ENCODE results near the gene GALNT14. TPM values are rescaled to one million over a fixed set of nuclear protein-coding genes. Genes with fewer than 3 reads are reported as not detected.

Gene GALNT14
- total RNA-seq, 2 experiments from 2014 or later = 1.1 to 1.5 TPM

DNA sequence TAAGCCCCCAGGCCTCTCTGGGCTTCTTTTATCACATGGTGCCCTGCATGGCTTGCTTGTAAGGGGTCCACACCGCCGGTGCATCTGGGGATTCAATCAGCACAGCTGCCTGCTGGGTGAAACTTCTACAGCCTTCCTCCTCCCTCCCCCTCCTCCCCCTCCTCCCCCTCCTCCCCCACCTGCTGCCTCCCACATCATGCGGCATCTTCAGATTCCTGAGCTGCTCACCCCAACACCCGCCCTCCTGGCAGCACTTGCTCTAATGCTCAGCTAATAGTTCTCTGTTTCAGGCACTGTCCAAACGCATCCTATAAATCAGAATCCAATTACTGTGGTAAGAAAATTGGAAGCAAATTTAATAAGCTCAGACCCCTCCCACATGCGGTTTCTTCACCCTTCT is 150.7 kb downstream of the GALNT14 start:
- intact Hi-C loops (cut with micrococcal nuclease) = no loop called here

DNA sequence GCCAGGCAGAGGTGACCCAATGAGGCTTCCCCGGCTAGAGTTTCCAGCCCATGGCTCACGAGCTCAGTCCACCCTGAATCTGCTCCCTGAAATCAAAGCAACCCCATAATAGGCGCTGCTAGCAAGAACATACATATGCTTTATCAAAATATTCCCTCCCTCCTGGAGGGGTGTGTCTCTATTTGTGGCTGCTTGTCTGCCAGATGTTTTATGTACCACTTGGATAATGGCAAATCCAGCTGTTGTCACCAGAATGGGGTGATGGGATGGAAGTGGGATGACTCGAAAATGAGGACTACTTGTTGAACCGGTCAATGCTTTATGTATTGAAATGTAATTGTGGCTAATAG is 152.0 kb downstream of the GALNT14 start:
- Mint-ChIP-seq H3K4me1 (ENCODE audit: low read depth) (no peaks in the 10 kb centered on the region), H3K36me3 (ENCODE audit: low read depth) (no peaks in the 10 kb centered on the region), H3K27me3 (ENCODE audit: low read depth) (no peaks in the 10 kb centered on the region), H3K27ac (no peak overlapping the region), H3K4me3 (no peak overlapping the region), H3K9me3 (no peaks in the 10 kb centered on the region)
- no peak for DNase-seq
- intact Hi-C loops (cut with micrococcal nuclease) = no loop called here
- CTCF ChIA-PET = interaction anchor here (0.7 kb wide), 1 partner anchor 184 kb away, joined by 4 read pairs; no protein-coding TSS in a partner anchor

More for the DNA sequence above, 150.7 kb downstream of the GALNT14 start:
- Mint-ChIP-seq H3K27me3 (ENCODE audit: low read depth) (no peaks in the 10 kb centered on the region), H3K4me3 (no peak overlapping the region), H3K27ac (no peak overlapping the region), H3K36me3 (ENCODE audit: low read depth) (no peaks in the 10 kb centered on the region), H3K4me1 (ENCODE audit: low read depth) (no peaks in the 10 kb centered on the region), H3K9me3 (no peaks in the 10 kb centered on the region)
- no peak for DNase-seq
- CTCF ChIA-PET = interaction anchor here (1.7 kb wide), 1 partner anchor 276 kb away, joined by 5 read pairs; no protein-coding TSS in a partner anchor

DNA sequence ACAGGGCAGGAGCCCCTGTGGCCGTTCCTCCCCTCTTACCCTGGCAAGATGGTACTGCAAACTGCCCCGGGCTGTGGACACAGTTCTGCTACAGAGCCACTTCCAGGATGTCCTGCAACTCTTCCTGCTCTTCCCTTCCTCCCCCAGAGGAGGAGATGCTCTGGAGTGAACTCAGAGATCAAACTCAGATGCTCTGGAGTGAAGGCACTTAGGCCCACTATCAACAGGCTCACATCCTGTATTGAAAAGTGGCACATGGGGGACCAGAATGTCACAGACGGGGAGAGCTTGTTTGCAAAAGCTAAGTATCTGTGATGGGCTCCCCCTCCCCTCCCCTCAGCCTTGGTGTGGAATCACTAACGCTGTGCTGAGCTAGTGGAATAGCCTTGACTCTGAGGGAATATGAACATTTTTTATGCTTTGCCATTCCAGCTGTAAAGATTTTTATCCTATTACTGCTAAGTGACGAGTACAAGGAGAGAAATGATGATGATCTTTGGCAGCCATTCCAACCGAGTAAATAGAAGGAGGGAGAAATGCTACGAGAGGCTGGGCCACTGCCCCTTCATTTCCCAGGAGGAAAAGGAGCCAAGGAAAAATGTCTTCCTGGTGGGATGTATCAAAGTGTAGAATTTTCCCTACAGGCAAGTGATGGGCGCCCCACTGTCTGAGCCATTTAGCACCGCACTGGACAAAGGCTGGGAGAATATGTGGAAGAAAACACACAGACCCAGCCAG is 152.6 kb downstream of the GALNT14 start:
- no peaks in the 10 kb centered on the region for H3K36me3 Mint-ChIP-seq (ENCODE audit: low read depth)
- intact Hi-C loops (cut with micrococcal nuclease) = no loop called here
- no peak for DNase-seq
- H3K4me1 Mint-ChIP-seq (ENCODE audit: low read depth) = no peaks in the 10 kb centered on the region
- no peak overlapping the region for H3K27ac Mint-ChIP-seq
- no peak overlapping the region for H3K4me3 Mint-ChIP-seq
- no peaks in the 10 kb centered on the region for H3K27me3 Mint-ChIP-seq (ENCODE audit: low read depth)
- no peaks in the 10 kb centered on the region for H3K9me3 Mint-ChIP-seq
- CTCF ChIA-PET = no interaction called here

DNA sequence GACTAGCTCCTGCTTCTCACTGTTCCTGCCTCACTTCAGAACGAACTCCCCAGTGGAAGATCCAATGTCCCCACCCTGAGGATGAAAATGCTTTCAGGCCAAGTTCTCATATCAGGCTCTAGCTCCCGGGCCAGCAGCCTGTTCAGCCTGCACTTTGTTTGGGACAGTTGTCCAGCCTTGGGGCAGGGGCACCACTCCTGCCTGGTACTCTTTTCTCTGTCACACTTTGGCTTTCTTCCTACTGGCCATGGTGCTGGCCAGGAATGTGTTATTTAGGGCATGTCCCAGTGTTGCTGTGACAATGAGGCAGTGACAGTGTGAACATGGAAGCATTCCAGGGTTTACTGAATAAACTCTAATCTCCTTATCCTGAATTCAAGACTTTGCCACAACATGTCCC is 154.1 kb downstream of the GALNT14 start:
- CTCF ChIA-PET = no interaction called here
- DNase-seq = no peak
- Mint-ChIP-seq H3K27ac (no peak overlapping the region), H3K27me3 (ENCODE audit: low read depth) (no peaks in the 10 kb centered on the region), H3K4me1 (ENCODE audit: low read depth) (no peaks in the 10 kb centered on the region), H3K4me3 (no peak overlapping the region), H3K9me3 (no peaks in the 10 kb centered on the region), H3K36me3 (ENCODE audit: low read depth) (no peaks in the 10 kb centered on the region)
- intact Hi-C loops (cut with micrococcal nuclease) = no loop called here

DNA sequence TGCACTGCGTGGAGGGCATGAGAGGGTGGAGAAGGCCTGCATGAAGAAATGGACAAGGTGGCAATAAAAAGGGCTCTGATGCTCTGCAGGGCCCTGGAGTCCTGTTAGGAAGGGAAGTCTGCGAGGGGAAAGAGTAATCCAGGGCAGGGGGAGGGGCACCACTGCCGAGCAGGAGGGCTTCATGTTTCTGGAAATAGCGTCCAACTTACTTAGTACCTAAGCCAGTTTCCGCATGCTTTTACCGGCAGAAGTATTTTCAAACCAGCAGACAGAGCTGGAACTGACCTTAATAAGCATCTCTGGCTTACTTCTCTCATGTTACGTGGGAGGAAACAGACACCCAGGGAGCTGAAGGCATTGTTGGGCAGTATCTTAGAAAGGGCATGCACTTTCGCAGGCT is 156.7 kb downstream of the GALNT14 start:
- H3K27ac Mint-ChIP-seq = no peak overlapping the region
- no peaks in the 10 kb centered on the region for H3K4me1 Mint-ChIP-seq (ENCODE audit: low read depth)
- DNase-seq = no peak
- no peaks in the 10 kb centered on the region for H3K9me3 Mint-ChIP-seq
- H3K27me3 Mint-ChIP-seq (ENCODE audit: low read depth) = peaks cover 3% of the 10 kb centered on the region
- CTCF ChIA-PET = no interaction called here
- no peak overlapping the region for H3K4me3 Mint-ChIP-seq
- H3K36me3 Mint-ChIP-seq (ENCODE audit: low read depth) = no peaks in the 10 kb centered on the region
- intact Hi-C loops (cut with micrococcal nuclease) = no loop called here

DNA sequence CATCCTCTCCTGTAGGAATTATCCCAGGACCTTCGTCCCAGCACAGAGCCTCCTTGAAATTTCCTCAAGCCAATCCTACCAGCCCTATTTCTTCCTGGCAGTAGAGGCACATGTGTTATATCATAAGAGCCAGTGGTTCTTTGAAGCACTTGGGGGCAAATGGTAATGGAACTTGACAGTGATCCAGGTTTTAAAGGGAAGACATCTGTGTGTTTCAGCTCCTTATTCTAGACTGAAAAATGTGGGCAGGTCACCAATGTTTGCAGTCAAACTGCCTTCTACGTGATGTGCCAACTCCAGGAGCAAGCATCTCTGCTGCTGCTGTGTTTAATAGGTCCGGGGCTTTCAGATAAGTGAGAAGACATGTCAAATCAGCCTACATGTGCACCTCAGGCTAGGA is 157.1 kb downstream of the GALNT14 start:
- CTCF ChIA-PET = interaction anchor here (1.0 kb wide), 1 partner anchor 189 kb away, joined by 3 read pairs; no protein-coding TSS in a partner anchor
- Mint-ChIP-seq H3K4me3 (no peak overlapping the region), H3K27me3 (ENCODE audit: low read depth) (peaks cover 3% of the 10 kb centered on the region), H3K9me3 (no peaks in the 10 kb centered on the region), H3K4me1 (ENCODE audit: low read depth) (no peaks in the 10 kb centered on the region), H3K36me3 (ENCODE audit: low read depth) (no peaks in the 10 kb centered on the region), H3K27ac (no peak overlapping the region)
- intact Hi-C loops (cut with micrococcal nuclease) = no loop called here
- DNase-seq = no peak

DNA sequence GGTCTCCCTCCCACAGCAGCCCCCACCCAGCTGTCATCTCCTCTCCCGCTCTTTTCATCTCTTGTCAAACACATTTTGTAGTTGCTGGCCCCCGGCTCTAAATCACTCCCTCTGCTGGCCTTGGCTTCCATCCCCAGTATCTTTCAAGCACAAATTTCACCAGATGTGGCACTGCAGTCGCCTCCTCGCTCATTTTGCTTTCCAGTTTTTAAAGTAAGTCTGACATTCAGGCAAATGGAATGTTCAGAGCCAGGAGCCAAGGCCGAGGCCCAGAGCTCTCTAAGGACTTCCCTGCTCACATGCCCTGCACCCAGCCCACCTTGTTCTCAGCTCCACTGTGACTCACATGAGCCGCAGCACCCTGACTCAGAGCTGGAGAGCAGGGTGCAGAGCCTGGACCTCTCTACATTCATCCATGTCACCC is 158.4 kb downstream of the GALNT14 start:
- H3K9me3 Mint-ChIP-seq = no peaks in the 10 kb centered on the region
- H3K4me3 Mint-ChIP-seq = no peak overlapping the region
- CTCF ChIA-PET = interaction anchor here (1.0 kb wide), 1 partner anchor 116 kb away, joined by 3 read pairs; no protein-coding TSS in a partner anchor
- intact Hi-C loops (cut with micrococcal nuclease) = no loop called here
- no peak overlapping the region for H3K27ac Mint-ChIP-seq
- no peaks in the 10 kb centered on the region for H3K36me3 Mint-ChIP-seq (ENCODE audit: low read depth)
- H3K27me3 Mint-ChIP-seq (ENCODE audit: low read depth) = peaks cover 3% of the 10 kb centered on the region
- DNase-seq = no peak
- no peaks in the 10 kb centered on the region for H3K4me1 Mint-ChIP-seq (ENCODE audit: low read depth)

DNA sequence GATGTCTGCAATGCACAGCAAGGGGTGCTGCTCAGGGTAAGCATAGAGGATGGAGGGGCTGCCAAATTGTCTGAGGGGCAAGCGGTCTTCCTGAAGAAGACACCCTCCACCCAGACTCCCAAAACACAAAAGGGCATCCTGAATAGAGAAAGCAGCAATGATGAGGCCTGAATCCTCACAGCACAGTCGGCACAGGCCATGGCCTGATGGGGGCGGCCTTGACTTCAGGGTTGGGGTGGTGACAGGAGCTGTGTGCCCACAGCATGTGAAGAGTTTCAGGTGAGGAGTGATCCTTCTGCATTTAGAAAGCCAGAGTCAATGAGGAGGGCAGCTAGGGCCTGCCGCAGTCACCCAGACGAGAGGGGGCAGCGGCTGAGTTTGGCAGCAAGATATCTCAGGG is 159.4 kb downstream of the GALNT14 start:
- no peak overlapping the region for H3K4me3 Mint-ChIP-seq
- CTCF ChIA-PET = interaction anchor here (1.0 kb wide), 1 partner anchor 115 kb away, joined by 3 read pairs; no protein-coding TSS in a partner anchor
- peaks cover 3% of the 10 kb centered on the region for H3K27me3 Mint-ChIP-seq (ENCODE audit: low read depth)
- H3K27ac Mint-ChIP-seq = no peak overlapping the region
- no peaks in the 10 kb centered on the region for H3K4me1 Mint-ChIP-seq (ENCODE audit: low read depth)
- no peaks in the 10 kb centered on the region for H3K36me3 Mint-ChIP-seq (ENCODE audit: low read depth)
- H3K9me3 Mint-ChIP-seq = no peaks in the 10 kb centered on the region
- intact Hi-C loops (cut with micrococcal nuclease) = no loop called here
- DNase-seq = no peak

DNA sequence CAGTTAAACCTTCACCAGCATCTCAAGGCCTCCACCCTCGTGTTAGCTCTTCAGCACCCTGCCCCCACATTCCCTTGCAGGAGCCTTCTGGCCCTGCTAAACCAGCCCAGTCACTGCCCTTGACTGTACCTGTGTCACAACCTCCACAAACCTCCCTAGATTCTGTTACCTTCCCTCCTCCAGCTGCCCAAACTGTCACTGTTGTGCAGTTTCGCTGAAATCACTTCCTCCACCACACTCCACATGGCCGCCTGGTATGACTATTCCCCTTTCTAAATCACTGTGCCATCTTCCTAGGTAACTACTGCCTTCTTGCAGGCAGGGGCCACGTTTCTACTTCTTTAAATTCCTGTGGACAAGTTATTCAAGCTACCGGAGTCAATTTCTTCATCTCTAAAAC is 160.2 kb downstream of the GALNT14 start:
- H3K4me1 Mint-ChIP-seq (ENCODE audit: low read depth) = no peaks in the 10 kb centered on the region
- H3K27ac Mint-ChIP-seq = no peak overlapping the region
- no peak for DNase-seq
- H3K27me3 Mint-ChIP-seq (ENCODE audit: low read depth) = peaks cover 3% of the 10 kb centered on the region
- no peaks in the 10 kb centered on the region for H3K36me3 Mint-ChIP-seq (ENCODE audit: low read depth)
- CTCF ChIA-PET = no interaction called here
- no peaks in the 10 kb centered on the region for H3K9me3 Mint-ChIP-seq
- intact Hi-C loops (cut with micrococcal nuclease) = no loop called here
- no peak overlapping the region for H3K4me3 Mint-ChIP-seq

DNA sequence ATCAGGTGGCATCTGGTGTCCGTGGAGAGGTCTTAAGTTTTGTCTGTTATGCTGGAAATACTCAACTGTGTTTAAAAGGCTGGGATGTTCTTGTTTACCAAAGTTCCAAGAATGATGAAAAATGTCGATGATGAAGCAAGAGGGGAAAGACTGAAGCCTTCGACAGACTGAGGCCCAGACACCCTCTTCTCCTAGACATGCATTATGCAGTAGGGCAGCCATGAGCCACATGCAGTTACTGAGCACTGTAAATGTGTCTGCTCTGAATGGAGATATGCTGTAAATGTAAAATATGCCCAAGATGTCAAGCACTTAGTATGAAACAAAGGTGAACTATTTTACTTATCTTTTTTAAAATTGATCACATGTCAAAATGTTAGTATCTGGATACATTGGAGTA is 163.1 kb downstream of the GALNT14 start:
- Mint-ChIP-seq H3K27me3 (ENCODE audit: low read depth) (peaks cover 3% of the 10 kb centered on the region), H3K4me1 (ENCODE audit: low read depth) (no peaks in the 10 kb centered on the region), H3K9me3 (no peaks in the 10 kb centered on the region), H3K4me3 (no peak overlapping the region), H3K27ac (no peak overlapping the region), H3K36me3 (ENCODE audit: low read depth) (no peaks in the 10 kb centered on the region)
- intact Hi-C loops (cut with micrococcal nuclease) = no loop called here
- DNase-seq = no peak
- CTCF ChIA-PET = no interaction called here

DNA sequence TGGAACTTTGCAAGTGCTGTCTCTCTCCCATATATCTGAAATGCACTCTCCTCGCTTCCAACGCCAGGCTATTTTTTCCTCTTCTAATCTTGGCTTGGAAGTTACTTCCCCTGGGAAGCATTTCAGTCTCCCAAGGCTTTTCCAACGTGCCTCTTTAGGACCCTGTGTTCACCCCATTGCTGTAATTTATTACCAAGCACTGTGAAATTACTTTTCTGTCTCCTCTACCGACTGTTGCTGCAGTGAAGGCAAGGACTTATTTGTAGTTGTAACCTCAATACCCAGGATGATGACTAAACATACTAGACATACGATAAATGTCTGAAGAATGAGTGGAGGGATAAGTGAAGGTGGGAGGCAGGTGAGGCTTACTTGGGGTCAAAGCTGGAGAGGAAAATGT is 163.7 kb downstream of the GALNT14 start:
- H3K4me3 Mint-ChIP-seq = no peak overlapping the region
- intact Hi-C loops (cut with micrococcal nuclease) = no loop called here
- no peaks in the 10 kb centered on the region for H3K36me3 Mint-ChIP-seq (ENCODE audit: low read depth)
- no peaks in the 10 kb centered on the region for H3K4me1 Mint-ChIP-seq (ENCODE audit: low read depth)
- H3K27me3 Mint-ChIP-seq (ENCODE audit: low read depth) = peaks cover 3% of the 10 kb centered on the region
- CTCF ChIA-PET = no interaction called here
- no peak overlapping the region for H3K27ac Mint-ChIP-seq
- no peak for DNase-seq
- H3K9me3 Mint-ChIP-seq = no peaks in the 10 kb centered on the region

DNA sequence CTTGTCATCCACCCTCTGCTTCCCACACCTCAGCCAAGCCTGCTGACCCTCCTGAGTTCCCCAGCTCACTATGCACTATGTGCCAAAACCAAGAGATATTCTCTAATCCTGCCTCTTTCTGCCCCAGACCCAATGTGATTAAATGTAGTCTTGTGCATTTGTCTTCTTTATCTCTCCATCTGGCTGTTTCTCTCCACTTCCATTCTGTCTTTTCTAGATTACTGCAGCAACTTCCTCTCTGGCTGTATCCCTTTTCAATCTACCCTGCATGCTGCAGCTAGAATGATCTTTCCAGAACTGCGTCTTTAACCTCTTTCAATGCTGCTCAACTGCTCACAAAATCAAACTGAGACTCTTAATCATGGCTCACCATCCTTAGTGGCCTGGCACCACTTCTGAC is 164.1 kb downstream of the GALNT14 start:
- no peak for DNase-seq
- intact Hi-C loops (cut with micrococcal nuclease) = no loop called here
- CTCF ChIA-PET = no interaction called here
- Mint-ChIP-seq H3K27ac (no peak overlapping the region), H3K36me3 (ENCODE audit: low read depth) (no peaks in the 10 kb centered on the region), H3K4me3 (no peak overlapping the region), H3K27me3 (ENCODE audit: low read depth) (peaks cover 3% of the 10 kb centered on the region), H3K4me1 (ENCODE audit: low read depth) (no peaks in the 10 kb centered on the region), H3K9me3 (no peaks in the 10 kb centered on the region)

DNA sequence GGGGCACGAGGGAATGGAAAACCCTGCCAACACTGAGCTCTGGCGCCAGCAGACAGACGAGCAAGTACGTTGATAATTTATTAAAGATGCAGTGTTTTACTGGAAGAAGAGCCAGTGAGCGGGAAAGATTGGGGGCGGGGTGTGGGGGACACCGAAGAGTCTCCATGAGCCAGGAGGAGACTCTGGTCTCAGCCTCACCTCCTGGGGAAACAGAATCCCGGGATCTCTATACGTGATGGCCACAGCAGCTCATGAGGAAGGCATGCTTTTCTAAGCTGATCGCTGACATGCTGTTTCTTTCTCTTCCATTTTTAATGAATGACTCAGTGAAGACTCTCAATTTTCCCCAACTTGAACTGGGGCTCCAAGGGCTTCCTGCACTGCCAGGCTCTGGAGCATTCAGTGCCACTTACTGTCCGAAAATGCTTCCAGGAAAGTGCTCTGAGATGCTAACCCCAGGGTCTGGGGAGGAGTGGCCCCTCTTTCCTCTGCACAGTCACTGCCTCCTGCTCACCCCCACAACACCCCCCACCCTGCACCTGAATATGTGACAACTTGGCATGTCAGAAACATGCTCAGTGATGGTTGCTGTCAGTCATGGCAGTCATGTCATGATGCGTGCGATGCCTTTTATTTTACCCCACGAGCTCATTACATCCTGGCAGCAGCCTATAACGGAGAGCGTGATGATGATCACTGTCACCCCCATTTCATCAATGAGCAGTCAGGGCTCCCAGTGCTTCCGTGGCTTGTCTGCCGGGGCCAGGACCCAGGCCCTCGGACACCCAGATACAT is 166.8 kb downstream of the GALNT14 start:
- CTCF ChIA-PET = interaction anchor here (1.2 kb wide), 1 partner anchor 199 kb away, joined by 3 read pairs; no protein-coding TSS in a partner anchor
- Mint-ChIP-seq H3K4me1 (ENCODE audit: low read depth) (no peaks in the 10 kb centered on the region), H3K36me3 (ENCODE audit: low read depth) (no peaks in the 10 kb centered on the region), H3K9me3 (no peaks in the 10 kb centered on the region), H3K27me3 (ENCODE audit: low read depth) (peaks cover 2% of the 10 kb centered on the region), H3K4me3 (no peak overlapping the region), H3K27ac (no peak overlapping the region)
- DNase-seq = no peak
- intact Hi-C loops (cut with micrococcal nuclease) = no loop called here
